Inflammatory macrophage (primary cell): ENCODE results near the gene TCF7L1.

ENCODE experiments used
- DNase-seq, 2 donors: peaks; one replicate each; pipeline ENCODE4 v3.0.0-alpha.2; 2020 to 2022

TCF7L1 gene

DNA sequence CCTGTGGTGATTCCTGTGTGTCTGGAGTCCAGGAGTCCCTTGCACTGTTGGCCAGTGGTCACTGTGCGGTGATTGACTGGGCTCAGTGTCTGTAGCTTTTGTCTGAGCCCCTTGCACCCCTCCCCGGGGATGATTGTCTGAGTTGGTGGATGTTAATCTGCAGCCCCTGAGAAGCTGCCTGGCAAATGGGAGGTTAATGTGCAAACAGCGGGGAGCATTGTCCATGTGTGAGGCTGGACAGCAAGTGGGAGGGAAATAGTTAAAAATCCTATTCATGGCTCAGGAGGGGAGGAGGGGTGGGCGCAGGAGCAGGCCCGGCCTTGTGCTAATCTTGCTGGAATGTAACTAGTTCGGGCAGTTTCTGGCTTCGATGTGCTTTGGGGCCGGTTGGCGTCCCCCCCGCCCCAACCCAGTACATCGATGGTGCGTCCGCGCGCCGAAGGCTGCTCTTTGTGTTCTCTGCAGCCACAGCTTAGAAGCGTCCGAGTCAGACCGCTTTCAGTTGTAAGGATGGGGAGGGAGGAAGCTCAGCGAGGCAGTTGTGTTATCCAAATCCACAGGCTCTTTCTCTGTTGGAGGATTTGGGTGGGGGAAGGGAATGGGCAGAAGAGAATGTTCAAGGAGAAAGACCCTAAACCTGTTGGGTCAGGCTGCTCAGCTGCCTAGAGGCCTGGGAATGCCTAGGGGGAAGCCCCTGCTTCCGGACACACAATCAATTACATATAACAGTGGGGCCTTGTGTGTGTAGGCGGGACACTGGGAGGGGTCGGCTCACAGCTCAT is 122.8 kb downstream of the TCF7L1 start:
- no peak for DNase-seq

GRCh38 chr2:85257359-85257969 is 124.3 kb downstream of the TCF7L1 start:
- DNase-seq, result peak; percentile 28 to 62

DNA sequence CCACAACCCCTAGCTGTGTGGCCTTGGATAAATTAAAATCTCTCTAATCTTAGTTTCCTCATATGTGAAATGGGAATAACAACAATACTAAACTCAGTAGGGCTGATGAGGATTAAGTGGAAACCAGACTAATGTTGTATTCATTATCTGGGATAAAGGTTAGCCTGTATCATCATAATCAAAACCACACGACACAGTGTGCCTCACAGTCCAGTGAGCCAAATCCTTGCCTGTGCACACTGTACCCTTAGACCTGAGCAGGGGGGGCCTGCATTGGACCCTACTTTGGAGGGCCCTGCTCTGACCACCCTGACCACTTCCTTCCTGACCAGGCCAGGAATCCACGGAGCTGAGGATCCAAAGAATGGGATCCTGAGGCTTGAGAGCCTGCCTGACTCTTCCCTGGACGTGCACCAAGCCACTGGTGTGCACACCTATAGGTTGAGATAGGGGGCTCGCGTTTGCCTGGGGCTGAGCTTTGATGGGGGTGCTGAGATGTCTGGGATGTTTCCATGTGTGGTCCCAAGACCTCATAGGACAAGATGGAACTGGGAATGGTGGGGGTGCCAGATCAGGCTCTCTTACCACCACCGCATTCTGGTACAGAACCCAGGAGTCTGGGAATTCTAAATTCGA is 124.9 kb downstream of the TCF7L1 start:
- no peak for DNase-seq

DNA sequence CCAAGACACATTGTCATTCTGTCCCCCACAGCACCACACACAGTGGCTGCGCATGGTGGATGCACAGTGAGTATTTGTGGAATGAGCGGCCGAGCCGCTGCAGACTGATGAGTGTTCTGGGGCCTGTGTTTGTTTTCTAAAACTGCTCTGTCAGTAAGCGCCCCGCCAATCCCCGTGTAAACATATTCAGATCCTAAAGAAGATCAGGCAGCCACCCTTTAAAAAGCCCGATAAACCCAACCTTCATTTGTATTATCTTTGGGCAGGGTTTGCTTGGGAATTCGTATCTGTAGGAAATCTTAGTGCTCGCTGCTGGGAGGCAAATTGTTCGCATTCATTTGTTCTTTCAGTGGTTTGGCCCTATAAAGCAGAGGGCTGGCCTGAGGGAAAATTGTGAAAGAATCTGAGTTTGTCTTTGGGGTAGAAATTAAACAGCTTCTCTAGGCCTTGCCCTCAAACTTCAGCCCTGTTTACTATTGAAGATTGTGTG is 126.0 kb downstream of the TCF7L1 start:
- DNase-seq, result no peak

DNA sequence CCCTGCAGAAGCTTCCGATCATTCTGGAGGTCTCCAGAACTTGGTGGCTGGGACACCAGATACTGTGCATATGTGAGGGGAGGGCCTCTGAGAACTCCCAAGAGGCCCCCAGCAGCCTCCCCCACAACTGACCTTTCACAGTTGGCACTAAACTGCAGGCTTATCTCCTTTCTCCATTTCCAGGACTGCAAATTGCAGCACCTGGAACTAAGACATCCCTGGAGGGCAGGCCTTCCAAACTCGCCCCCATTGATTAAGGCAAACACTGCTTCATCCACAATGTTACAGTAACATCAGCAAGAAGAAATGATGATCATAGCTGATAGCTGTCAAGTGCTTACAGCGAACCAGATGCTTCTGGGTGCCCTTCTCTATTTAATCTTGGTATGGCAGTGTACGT is 126.7 kb downstream of the TCF7L1 start:
- DNase-seq, result no peak

GRCh38 chr2:85263591-85263990 is 130.4 kb downstream of the TCF7L1 start:
- DNase-seq, result no peak

- no peak for DNase-seq
Observed at GRCh38 chr2:85264471-85264870, 131.3 kb downstream of the TCF7L1 start.

DNA sequence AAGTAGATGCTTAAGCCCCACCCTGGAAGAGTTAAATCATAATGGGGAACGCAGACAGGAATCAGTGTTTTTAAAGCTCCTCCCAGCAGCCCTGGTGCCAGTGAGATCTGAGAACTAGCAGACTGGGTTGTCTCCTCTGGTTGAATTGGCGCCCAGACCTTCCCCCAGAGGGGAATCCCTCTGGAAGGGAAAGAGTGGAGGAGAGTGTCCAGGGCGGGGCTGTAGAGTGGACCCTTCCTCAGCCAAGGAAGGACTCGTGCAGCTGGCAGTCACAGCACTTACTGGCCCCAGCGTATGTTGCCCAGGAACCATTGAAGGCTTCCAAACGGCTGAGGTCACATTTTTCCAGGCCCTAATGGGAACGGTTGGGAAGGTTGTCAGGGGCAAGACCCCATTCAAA is 132.1 kb downstream of the TCF7L1 start:
- DNase-seq, result no peak

DNA sequence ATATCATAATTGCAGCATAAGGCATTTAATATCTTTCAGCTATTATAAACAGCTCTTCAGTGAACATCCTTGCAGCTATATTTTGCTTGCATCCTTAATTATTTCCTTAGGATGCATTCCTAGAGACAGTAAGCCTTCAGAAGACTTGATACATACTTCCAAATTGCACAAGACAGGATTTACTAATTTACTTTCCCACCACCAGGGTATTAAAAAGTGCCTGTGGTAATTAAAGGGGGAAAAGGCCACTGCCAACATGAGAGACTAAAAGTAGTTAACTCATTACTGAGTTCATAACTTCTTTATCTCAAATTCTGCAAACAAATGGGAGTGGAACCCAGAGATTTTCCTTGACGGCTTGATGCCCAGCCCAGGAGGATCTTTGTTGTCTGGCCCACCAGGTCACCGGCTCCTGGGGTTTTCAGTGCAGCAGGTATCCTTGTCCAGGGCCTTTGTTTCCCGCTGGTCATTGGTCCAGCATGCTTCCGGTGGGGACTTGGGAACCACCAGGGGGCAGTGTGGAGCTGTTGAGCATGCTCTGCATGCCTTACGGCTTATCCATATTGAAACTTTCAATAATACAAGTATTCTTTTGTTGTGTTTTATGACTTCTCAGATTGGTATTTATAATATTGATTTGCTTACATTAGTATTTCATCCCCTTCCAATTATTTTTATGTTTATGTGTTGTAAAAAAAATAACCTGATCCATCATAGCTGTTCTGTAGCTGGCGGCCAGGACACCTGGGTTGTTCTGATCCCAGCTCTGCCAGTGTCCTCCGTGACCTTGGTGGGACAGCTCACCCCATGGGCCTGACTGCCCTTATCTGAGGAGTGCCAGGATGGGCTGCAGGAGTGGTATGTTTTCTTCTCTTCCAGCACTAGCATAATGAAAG is 133.2 kb downstream of the TCF7L1 start:
- DNase-seq, result peak; percentile 62 to 74

DNA sequence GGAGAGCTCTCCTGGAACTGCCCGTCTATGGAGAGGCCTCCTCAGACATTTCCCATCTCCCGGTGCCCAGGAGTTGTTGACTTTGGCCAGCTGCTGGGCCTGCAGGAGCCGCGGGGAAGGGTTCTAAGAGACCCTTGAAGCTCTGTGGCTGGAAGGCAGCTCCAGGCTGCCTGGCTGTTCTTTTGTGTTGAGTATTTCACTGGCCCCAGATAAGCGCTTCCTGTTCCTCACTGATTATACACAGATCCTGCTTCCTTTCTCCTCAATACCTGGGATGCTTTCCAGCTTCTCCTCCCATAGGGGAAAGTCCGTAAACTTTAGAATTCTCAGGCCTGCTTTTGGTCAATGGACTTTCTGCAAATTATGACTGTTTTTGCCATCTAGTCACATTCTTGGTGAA is 136.8 kb downstream of the TCF7L1 start:
- DNase-seq, result no peak

DNA sequence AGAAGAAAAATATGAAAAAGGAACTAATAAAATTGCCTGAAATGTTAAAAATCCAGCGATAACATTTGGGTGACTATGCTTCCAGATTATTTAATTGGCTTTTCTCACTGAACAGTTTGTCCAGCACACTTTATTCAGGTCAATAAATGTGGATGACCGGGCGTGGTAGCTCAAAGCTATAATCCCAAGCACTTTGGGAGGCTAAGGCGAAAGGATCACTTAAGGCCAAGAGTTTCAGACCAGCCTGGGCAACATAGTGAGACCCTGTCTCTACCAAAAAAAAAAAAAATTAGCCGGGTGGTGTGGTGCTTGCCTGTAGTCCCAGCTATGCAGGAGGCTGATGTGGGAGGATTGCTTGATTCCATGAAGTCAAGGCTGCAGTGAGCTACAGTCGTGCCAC is 139.2 kb downstream of the TCF7L1 start:
- DNase-seq, result no peak

GRCh38 chr2:85273738-85274731 is 140.8 kb downstream of the TCF7L1 start:
- DNase-seq, result no peak

DNA sequence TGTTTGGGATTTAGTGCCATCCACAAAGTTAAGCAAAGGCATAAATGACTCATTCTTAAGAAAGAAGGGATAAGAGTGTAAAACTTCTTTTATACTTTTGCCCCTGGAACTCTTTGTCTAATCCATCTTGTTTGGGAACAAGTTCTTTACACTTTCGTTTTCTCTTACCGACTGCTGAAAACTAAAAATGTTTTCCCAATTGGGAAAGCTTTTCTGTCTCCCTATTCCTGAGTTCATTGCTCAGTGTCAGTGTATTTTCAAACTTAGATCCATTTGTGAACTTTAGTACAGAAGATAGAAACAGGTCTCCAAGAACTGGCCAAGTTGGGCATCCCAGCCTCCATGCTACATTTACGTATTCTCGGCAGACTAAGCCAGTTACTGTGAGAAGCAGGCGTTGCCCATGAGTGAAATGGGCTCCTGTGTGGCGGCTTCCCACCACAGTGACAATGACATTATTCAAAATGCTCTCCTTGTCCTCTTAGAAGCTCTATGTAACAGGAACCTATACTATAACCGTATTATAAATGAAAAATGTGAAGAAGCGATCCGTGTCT is 142.9 kb downstream of the TCF7L1 start:
- no peak for DNase-seq

DNA sequence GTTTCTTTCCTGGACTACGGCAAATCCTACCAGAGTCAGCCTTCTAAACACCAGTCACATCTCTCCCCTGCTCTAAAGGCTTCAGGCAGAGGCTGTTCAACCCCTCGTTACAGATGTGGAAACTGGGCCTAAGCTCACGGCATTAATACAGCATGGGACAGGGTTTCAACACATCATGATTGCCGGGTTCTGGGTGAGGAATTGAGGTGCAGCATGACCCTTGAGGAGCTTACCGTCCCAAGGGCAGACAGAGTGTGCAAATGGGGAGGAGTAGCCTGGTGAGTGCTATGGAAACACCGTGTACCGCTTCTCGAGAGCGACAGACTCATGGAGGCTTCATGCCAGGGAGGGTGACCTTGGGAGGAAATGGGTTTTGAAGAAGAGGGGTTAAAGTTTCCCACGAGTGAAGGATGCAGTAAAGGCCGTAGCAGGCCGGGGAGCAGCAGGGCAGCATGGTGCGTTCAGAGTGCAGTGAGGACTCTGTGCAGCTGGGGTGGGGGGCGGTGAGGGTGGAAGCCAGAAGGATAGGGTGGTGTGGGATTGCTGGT is 143.5 kb downstream of the TCF7L1 start:
- DNase-seq, result no peak

DNA sequence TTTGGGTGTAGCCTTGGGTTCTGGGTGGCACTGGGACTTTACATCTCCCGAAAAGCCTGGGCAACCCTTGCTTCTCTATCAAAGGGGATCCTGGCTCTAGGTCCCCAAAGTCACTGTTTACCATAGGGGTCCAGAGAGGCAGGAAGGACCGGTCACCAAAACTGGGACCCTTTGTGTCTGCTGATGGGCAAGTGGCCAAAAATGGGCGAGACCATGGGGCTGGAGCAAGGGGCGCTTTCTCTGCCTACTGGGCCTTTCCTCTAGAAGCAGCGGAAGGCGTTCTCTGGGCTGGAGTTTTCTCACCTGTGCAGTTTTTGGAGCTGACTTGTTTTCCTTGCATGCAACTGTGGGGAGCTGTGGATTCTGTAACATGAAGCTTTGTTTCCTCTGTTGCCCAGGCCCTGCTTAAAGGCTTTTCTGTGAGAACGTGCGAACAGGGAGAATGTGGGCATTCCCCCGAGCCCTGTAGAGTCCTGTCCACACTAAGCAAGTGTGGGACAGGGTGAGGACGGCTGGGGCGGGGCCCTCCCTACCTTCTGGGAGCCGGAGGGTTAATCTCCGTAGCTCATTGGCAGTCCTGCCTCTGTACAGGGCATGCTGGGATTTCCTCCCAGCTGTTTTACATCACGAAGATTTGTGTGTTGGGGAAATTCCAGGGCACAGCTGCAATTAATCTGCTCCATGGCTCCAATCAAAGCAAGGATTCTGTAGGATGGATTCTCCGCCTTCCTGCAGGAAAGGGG is 144.4 kb downstream of the TCF7L1 start:
- no peak for DNase-seq

- DNase-seq, result no peak
Observed at GRCh38 chr2:85278361-85278760, 145.2 kb downstream of the TCF7L1 start.

GRCh38 chr2:85281553-85281952 is 148.4 kb downstream of the TCF7L1 start:
- no peak for DNase-seq

GRCh38 chr2:85282914-85283313 is 149.7 kb downstream of the TCF7L1 start:
- no peak for DNase-seq

DNA sequence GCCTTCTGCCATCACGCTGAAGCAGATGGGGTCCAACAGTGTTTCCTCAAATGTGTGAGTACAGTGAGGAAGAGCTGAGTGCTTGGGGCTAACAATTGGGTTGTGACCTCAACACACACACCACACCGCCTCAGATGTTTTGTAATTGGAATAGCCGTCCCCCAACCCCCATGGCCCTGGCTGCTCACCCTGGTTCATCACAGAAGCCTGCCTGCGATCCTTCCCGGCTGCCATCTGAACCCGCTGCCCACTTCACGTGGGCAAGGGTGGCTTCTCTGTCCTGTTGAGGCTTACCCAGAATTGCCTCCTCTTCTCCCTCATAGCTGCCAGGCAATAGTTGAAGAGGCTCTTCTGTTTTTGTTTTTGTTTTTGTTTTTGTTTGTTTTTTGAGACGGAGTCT is 150.4 kb downstream of the TCF7L1 start:
- no peak for DNase-seq

GRCh38 chr2:85286918-85287317 is 153.7 kb downstream of the TCF7L1 start:
- DNase-seq, result no peak
